Thymus (tissue), 14 donors: Measurements from ENCODE around the gene SUN1. TPM values are rescaled to one million over a fixed set of nuclear protein-coding genes. Genes with fewer than 3 reads are reported as not detected.

Source experiments
- DNase-seq, 9 donors: peaks; one replicate each; pipeline ENCODE4 v3.0.0-alpha.2; 2013; ENCODE audit warnings: low spot score in 9 of 9, low read depth in 6 of 9, missing footprints in 1 of 9
- H3K27ac ChIP-seq, 2 donors: one replicate each; pipeline ENCODE4 v1.5.1; 2013; ENCODE audit warnings: control low read depth in 1 of 2, low read depth in 1 of 2, low read length in 1 of 2, mild to moderate bottlenecking in 1 of 2, moderate library complexity in 1 of 2
- H3K27me3 ChIP-seq, 2 donors: one replicate each; pipeline ENCODE4 v1.5.1; 2013; ENCODE audit warnings: low read length in 1 of 2; ENCODE audit not compliant: control insufficient read depth in 2 of 2, insufficient read depth in 1 of 2
- H3K36me3 ChIP-seq, 2 donors: one replicate each; pipeline ENCODE4 v1.5.1; 2013; ENCODE audit warnings: low read length in 1 of 2, mild to moderate bottlenecking in 1 of 2, moderate library complexity in 1 of 2; ENCODE audit not compliant: control insufficient read depth in 2 of 2, insufficient read depth in 2 of 2
- H3K4me1 ChIP-seq, 2 donors: one replicate each; pipeline ENCODE4 v1.5.1; 2013; ENCODE audit warnings: low read length in 2 of 2; ENCODE audit not compliant: control insufficient read depth in 2 of 2, insufficient read depth in 2 of 2
- H3K4me3 ChIP-seq, 2 donors: one replicate each; pipeline ENCODE4 v1.5.1; 2013; ENCODE audit warnings: low read length in 2 of 2, control low read depth in 1 of 2, mild to moderate bottlenecking in 1 of 2
- H3K9me3 ChIP-seq, 2 donors: one replicate each; pipeline ENCODE4 v1.5.1; 2013; ENCODE audit warnings: low read length in 1 of 2, mild to moderate bottlenecking in 1 of 2; ENCODE audit not compliant: control insufficient read depth in 2 of 2, insufficient read depth in 1 of 2
- WGBS: extraction: QIAGEN DNeasy Blood & Tissue Kit; methylation state at CpG from one replicate; pipeline ENCODE4 v1.1.7; 2013; 5-methylcytosine and 5-hydroxymethylcytosine counted together
- long read RNA-seq, 10 donors: transcript quantifications; one replicate each; lab custom pipeline, GENCODE V29; 2026
- polyA plus RNA-seq: library from polyadenylated mRNA; stranded (reverse); fragments of 200-250 nt; gene quantifications from one replicate; pipeline ENCODE4 v1.2.3, GENCODE V29; 2013
- total RNA-seq: library from RNA; stranded (reverse); fragments of 120-200 nt; gene quantifications from one replicate; pipeline ENCODE4 v1.2.4, GENCODE V29; 2013
- donor health status: healthy.

SUN1 gene, protein sequence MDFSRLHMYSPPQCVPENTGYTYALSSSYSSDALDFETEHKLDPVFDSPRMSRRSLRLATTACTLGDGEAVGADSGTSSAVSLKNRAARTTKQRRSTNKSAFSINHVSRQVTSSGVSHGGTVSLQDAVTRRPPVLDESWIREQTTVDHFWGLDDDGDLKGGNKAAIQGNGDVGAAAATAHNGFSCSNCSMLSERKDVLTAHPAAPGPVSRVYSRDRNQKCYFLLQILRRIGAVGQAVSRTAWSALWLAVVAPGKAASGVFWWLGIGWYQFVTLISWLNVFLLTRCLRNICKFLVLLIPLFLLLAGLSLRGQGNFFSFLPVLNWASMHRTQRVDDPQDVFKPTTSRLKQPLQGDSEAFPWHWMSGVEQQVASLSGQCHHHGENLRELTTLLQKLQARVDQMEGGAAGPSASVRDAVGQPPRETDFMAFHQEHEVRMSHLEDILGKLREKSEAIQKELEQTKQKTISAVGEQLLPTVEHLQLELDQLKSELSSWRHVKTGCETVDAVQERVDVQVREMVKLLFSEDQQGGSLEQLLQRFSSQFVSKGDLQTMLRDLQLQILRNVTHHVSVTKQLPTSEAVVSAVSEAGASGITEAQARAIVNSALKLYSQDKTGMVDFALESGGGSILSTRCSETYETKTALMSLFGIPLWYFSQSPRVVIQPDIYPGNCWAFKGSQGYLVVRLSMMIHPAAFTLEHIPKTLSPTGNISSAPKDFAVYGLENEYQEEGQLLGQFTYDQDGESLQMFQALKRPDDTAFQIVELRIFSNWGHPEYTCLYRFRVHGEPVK
- total RNA-seq (38.4 TPM), polyA plus RNA-seq (95.4 TPM)
- long read RNA-seq, donor 1: 0 reads
- long read RNA-seq, donor 2: 0 reads
- long read RNA-seq, donor 3, partial matches to known transcripts: 52 of 53 reads
- long read RNA-seq, donor 3, other reads (novel, unspliced or antisense): 0 of 53 reads
- long read RNA-seq, donor 4, partial matches to known transcripts: 0 of 1 reads
- long read RNA-seq, donor 4, other reads (novel, unspliced or antisense): 0 of 1 reads
- long read RNA-seq, donor 5, partial matches to known transcripts: 0 of 5 reads
- long read RNA-seq, donor 5, other reads (novel, unspliced or antisense): 0 of 5 reads
- long read RNA-seq, donor 6, partial matches to known transcripts: 0 of 2 reads
- long read RNA-seq, donor 6, other reads (novel, unspliced or antisense): 0 of 2 reads
- long read RNA-seq, donor 7, partial matches to known transcripts: 0 of 1 reads
- long read RNA-seq, donor 7, other reads (novel, unspliced or antisense): 0 of 1 reads
- long read RNA-seq, donor 8, partial matches to known transcripts: 0 of 1 reads
- long read RNA-seq, donor 8, other reads (novel, unspliced or antisense): 0 of 1 reads
- long read RNA-seq, donor 9, partial matches to known transcripts: 23 of 24 reads
- long read RNA-seq, donor 9, other reads (novel, unspliced or antisense): 0 of 24 reads
- long read RNA-seq, donor 10: 0 reads

DNA sequence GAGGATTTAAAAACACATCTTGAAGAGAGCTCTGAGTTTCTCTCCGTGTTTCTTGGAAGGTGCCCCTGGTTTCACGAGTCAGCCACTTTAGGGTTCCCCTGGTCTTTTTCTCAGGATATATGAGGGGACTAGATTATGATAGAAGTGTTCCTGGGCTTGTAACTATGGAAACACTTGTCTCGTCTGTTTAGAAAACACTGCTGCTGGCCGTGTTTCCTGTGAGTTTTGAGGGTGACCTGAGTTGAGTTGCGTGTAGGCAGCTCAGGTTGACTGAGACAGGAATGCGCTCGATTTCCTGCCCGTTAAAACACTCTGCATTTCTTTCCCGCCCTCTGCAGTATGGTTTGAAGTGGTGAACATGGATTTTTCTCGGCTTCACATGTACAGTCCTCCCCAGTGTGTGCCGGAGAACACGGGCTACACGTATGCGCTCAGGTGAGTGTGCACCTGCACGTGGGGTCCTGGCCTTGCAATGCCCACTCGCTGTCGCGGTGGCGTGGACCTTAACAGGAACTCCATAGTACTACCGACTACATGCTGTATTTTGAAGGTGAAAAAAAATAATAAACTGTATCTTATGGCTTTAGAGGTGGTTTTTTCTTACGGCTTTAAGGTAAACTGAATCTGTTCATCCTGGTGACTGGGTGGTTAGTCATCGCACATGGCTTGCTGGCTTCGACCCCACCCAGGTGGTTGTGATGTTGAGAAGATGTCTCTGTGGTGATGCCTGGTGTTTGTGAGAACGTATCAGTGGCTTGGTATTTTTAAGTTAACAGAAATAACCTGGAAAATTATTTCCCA lies at the start of gene SUN1:
Gene SUN1, plus strand, starts transcription at position 310 of the 801 bp plus-strand sequence. Its CDS starts 49 bp downstream, at position 359.
- peaks cover 8 to 24% of the 10 kb centered on the region in 2 donors for H3K4me1 ChIP-seq

DNA sequence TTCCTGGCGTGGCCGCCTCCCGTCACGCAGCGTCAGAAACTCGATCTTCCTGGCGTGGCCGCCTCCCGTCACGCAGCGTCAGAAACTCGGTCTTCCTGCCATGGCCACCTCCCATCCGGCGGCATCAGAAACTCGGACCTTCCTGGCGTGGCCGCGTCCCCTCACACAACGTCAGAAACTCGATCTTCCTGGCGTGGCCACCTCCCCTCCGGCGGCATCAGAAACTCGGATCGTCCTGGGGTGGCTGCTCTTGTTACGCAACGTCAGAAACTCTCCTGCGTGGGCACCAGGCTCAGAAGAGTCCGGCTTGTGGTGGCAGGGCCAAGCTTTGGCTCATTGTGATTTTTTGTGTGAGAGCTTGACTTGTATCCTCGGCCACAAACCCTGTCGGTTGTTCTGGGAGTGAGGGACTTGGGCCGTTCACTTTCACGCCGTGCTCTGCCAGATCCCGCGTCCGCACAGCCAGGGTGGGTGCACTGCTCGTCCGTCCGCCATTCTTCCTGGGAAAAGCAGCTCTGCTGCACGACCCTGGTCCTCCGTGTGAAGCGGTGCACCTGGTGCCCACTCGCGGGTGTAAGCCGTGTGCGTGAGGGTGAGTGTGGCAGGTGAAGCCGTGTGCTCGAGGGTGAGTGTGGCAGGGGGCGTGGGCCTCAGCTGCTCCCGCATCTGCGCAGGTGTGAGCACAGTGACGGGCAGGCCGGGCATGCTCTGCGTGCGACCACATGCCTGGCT lies 49.4 kb upstream of the SUN1 start:
- Histone ChIP-seq H3K36me3 (peaks cover 32 to 53% of the 10 kb centered on the region in 2 donors), H3K27me3 (no peaks in the 10 kb centered on the region), H3K4me3 (no peak overlapping the region), H3K4me1 (no peaks in the 10 kb centered on the region), H3K9me3 (peaks cover 0 to under 1% of the 10 kb centered on the region in 2 donors), H3K27ac (no peak overlapping the region)
- no peak for DNase-seq
- WGBS: 97% methylated on average over 54 of the region's 56 CpGs

More for the DNA sequence above, at the start of gene SUN1:
- Histone ChIP-seq H3K4me3 (no peak within 1 kb of the TSS), H3K27me3 (no peaks in the 10 kb centered on the region), H3K36me3 (peaks cover 4 to 14% of the 10 kb centered on the region in 2 donors), H3K9me3 (no peaks in the 10 kb centered on the region), H3K27ac (peak within 1 kb of the TSS; percentile 77 to 92)
- DNase-seq: peak in 2 of 9 donors; percentile 21 to 65
- WGBS: 58% methylated on average over 24 of the region's 24 CpGs

DNA sequence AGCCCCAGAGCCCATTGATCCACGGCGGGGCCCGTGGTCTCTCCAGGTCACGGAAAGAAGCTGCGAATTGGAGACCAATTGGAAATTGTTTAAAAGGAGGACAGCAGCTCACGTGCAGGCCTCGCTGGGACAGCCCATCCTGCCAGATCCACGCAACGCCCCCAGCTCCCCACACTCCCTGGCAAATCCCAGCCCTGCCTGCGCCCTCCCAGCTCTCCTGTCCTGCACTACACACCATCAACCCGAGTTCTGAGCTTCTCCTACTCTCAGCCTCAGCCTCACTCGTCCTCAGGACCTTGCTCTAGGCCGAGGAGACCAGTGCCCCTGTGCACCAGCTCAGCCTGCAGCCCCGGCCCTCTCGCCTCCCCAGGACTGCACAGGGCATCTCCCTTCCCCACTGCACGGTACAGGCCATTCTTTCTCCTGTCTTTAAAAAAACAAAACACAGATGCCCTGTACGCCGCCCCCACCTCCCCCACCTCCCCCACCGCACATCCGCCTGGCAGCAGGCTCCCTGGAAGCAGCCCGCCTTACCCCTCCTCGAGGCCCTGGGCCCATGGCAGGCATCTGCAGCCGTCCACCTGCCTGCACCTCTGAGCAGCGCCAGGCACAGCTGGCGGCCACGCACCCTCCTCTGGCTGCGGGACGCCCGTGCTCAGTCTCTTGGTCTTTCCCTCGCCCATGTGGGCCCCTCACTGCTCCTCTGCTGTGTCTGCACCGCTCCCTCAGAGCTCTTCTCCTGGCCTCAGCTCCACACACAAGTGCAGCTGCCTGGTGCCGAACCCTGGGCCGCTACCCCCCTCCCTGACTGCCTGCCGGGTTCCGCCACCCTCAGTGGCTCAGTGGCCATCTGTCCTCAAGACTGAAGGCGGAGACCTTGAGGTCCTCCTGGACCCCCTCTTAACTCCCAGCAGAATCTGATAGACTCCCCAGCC lies 48.5 kb upstream of the SUN1 start:
- 96% methylated on average over 36 of the region's 36 CpGs for WGBS
- Histone ChIP-seq H3K27me3 (no peaks in the 10 kb centered on the region), H3K4me3 (no peak overlapping the region), H3K36me3 (peaks cover 32 to 52% of the 10 kb centered on the region in 2 donors), H3K27ac (no peak overlapping the region), H3K4me1 (no peaks in the 10 kb centered on the region), H3K9me3 (peaks cover 0 to 2% of the 10 kb centered on the region in 2 donors)
- DNase-seq: no peak

DNA sequence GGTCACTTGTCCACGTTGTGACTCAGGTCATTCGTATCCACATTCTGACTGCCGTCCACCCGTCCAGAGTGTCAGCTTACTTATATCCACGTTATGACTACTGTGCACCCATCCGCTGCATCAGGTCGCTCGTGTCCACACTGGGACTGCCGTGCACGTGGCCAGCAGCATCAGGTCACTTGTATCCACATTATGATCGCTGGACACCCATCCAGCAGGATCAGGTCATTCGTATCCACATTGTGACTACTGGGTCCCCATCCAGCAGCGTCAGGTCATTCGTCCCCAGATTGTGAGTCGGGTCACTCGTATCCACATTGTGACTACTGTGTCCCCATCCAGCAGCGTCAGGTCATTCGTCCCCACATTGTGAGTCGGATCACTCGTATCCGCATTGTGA lies 47.3 kb upstream of the SUN1 start:
- peaks cover 27 to 42% of the 10 kb centered on the region in 2 donors for H3K36me3 ChIP-seq
- WGBS: 98% methylated on average over 21 of the region's 21 CpGs
- DNase-seq: no peak

DNA sequence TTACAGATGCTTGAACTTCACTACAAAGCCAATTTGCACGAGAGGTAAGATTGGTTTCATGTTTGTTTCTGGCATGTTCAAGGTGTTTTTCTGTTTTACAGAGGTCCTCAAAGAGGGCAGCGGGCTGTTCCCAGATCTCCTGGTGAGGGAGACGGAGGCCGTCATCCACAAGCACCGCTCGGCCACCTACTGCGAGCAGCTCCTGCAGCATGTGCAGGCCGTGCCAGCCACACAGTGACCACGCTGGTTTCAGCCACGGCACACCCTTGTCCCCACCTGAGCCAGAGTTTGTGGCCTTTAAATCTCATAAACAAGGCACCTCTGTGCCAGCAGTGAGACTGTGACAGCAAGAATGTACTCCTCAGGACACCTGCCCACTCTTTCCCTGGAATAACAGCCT lies 46.9 kb upstream of the SUN1 start:
- H3K4me3 ChIP-seq: no peak overlapping the region
- no peaks in the 10 kb centered on the region for H3K4me1 ChIP-seq
- H3K9me3 ChIP-seq: peaks cover 0 to 2% of the 10 kb centered on the region in 2 donors
- no peak overlapping the region for H3K27ac ChIP-seq
- WGBS: 98% methylated on average over 10 of the region's 10 CpGs
- H3K36me3 ChIP-seq: peaks cover 27 to 38% of the 10 kb centered on the region in 2 donors
- no peaks in the 10 kb centered on the region for H3K27me3 ChIP-seq
- DNase-seq: no peak

More for the DNA sequence above, 47.3 kb upstream of the SUN1 start:
- Histone ChIP-seq H3K27me3 (no peaks in the 10 kb centered on the region), H3K4me1 (no peaks in the 10 kb centered on the region), H3K4me3 (no peak overlapping the region), H3K27ac (no peak overlapping the region), H3K9me3 (peaks cover 0 to 2% of the 10 kb centered on the region in 2 donors)

DNA sequence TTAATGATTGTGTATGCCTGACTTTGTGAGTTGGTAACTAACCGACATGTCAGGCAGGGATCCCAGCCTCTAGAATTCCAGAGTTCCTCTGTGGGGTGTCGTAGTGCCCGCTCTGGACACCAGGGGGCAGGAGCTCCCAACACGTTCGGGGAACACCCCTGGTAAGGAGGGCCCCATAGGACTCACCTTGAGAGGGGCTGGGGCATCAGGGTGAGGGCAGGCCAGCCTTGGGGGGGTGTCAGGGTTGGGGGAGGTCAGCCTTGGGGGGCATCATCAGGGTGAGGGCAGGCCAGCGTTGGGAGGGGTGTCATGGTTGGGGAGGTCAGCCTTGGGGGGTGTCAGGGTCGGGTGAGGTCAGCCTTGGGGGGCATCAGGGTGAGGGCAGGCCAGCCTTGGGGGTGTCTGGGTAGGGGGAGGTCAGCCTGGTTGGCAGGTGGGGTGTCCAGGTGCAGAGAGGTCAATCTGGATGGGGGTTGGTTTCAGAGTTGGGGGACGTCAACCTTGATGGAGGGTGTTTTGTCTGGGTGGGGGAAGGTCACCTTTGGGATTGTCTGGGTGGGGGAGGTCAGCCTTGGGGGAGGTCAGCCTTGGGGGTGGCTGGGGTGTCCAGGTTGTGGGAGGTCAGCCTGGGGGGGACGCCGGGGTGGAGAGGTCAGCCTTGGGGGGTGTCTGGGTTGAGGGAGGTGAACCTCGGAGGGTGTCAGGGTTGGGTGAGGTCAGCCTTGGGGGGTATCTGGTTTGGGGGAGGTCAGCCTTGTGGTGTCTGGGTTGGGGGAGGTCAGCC lies 45.6 kb upstream of the SUN1 start:
- Histone ChIP-seq H3K27ac (no peak overlapping the region), H3K9me3 (peaks cover 0 to 2% of the 10 kb centered on the region in 2 donors), H3K36me3 (peaks cover 22 to 32% of the 10 kb centered on the region in 2 donors), H3K4me1 (no peaks in the 10 kb centered on the region), H3K27me3 (no peaks in the 10 kb centered on the region), H3K4me3 (no peak overlapping the region)
- peak in 7 of 9 donors; percentile 14 to 57 (median 30) for DNase-seq
- WGBS: 76% methylated on average over 11 of the region's 11 CpGs
